LNCAP (cell line): Measurements from ENCODE around the gene ARHGAP28.

Source experiments
- CTCF ChIP-seq: fragments of 450-650 bp; IDR thresholded peaks from 2 replicates; pipeline ENCODE4 v1.5.1; 2017; ENCODE audit warnings: mild to moderate bottlenecking

The ARHGAP28 gene

GRCh38 chr18:6722690-6723089 is 6.8 kb upstream of the ARHGAP28 start:
- no peak for TF ChIP-seq CTCF

DNA sequence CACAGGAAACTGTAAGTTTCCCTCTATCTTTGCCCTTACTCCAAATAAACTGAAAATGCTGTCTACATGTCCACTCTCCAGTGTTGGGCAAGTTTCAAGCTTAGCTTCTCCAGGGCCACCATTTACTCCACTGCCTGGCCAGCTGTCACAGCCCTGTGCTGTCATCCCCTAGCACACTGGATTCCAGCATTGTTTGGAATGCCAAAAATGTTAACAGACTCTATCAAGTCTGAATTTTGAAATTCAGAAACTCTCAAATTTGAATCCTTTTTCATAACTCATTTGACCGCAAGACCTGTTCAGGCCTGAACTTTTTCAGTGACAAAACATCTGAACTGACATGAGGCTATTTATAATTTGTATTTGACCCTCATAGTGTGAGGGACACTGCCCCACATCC is 5.2 kb upstream of the ARHGAP28 start:
- no peak for TF ChIP-seq CTCF

GRCh38 chr18:6728331-6728730 is 1.2 kb upstream of the ARHGAP28 start:
- no peak for TF ChIP-seq CTCF

GRCh38 chr18:6728809-6729246 is 688 bp upstream of the ARHGAP28 start:
- TF ChIP-seq CTCF = no peak

GRCh38 chr18:6730416-6731221 is 1.1 kb downstream of the ARHGAP28 start:
- no peak for TF ChIP-seq CTCF

- TF ChIP-seq CTCF = no peak
Measured at GRCh38 chr18:6731222-6731596, 1.7 kb downstream of the ARHGAP28 start.

- peak; percentile 39; the same call in 1 of the 2 replicates for TF ChIP-seq CTCF
Measured at GRCh38 chr18:6732952-6733351, 3.4 kb downstream of the ARHGAP28 start.
